Stomach (tissue), 4 donors: ENCODE measurements around the gene EPB41L1.

Experiments used
- POLR2AphosphoS5 ChIP-seq, 3 donors: sonication (generic); formaldehyde crosslinking; IDR thresholded peaks; one replicate each; pipeline ENCODE4 v1.6.1; 2016; ENCODE audit warnings: antibody characterized with exemption in 3 of 3
- TF ChIP-seq, protein P1 (sequence below), 7 experiments: fragments of 450-650 bp in 4 of 7; fragments of 200-600 bp in 3 of 7; sonication (generic) in 3 of 7; IDR thresholded peaks; one replicate each; pipeline ENCODE4 v1.5.1; 2016 to 2019; ENCODE audit warnings: antibody characterized with exemption in 7 of 7, control low read depth in 2 of 7, mild to moderate bottlenecking in 1 of 7

DNA sequence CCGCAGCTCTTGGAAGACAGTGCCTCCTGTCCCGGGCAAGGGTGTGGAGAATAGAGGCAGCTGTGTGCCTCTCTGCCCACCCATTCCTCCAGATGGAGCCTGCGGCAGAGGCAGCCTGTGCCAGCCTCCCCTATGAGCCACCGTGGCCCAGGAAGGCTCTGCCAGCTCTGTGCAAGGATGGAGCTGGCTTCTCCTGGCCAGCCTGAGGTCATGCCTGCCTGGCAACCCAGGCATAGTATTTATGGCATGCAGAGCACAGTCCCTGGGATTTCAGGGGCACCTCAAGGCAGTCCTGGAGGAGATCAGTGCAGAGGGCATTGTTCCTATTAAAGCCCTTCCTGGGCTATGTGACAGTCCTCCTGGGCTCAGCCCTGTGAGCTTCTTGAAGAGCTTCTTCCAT lies 1.5 kb downstream of the EPB41L1 start:
- TF ChIP-seq, protein P1, sequence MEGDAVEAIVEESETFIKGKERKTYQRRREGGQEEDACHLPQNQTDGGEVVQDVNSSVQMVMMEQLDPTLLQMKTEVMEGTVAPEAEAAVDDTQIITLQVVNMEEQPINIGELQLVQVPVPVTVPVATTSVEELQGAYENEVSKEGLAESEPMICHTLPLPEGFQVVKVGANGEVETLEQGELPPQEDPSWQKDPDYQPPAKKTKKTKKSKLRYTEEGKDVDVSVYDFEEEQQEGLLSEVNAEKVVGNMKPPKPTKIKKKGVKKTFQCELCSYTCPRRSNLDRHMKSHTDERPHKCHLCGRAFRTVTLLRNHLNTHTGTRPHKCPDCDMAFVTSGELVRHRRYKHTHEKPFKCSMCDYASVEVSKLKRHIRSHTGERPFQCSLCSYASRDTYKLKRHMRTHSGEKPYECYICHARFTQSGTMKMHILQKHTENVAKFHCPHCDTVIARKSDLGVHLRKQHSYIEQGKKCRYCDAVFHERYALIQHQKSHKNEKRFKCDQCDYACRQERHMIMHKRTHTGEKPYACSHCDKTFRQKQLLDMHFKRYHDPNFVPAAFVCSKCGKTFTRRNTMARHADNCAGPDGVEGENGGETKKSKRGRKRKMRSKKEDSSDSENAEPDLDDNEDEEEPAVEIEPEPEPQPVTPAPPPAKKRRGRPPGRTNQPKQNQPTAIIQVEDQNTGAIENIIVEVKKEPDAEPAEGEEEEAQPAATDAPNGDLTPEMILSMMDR (IDR thresholded peaks at IDR 0.05) = no peak
- TF ChIP-seq POLR2AphosphoS5 (IDR thresholded peaks at IDR 0.05) = no peak
